Measurements from ENCODE around the gene CHRNA9. TPM values are rescaled to one million over a fixed set of nuclear protein-coding genes. Genes with fewer than 3 reads are reported as not detected.

The CHRNA9 gene, protein sequence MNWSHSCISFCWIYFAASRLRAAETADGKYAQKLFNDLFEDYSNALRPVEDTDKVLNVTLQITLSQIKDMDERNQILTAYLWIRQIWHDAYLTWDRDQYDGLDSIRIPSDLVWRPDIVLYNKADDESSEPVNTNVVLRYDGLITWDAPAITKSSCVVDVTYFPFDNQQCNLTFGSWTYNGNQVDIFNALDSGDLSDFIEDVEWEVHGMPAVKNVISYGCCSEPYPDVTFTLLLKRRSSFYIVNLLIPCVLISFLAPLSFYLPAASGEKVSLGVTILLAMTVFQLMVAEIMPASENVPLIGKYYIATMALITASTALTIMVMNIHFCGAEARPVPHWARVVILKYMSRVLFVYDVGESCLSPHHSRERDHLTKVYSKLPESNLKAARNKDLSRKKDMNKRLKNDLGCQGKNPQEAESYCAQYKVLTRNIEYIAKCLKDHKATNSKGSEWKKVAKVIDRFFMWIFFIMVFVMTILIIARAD
- 0.05 and 0.26 TPM in 2 replicates for polyA plus RNA-seq (2012; rRNA removed)
- 0.14 and 0.15 TPM in 2 replicates for polyA plus RNA-seq (2012; cell fraction: cytosol; rRNA removed)
- 0.05 and 0.07 TPM in 2 replicates for polyA plus RNA-seq (2012; cell fraction: nucleus; rRNA removed)

DNA sequence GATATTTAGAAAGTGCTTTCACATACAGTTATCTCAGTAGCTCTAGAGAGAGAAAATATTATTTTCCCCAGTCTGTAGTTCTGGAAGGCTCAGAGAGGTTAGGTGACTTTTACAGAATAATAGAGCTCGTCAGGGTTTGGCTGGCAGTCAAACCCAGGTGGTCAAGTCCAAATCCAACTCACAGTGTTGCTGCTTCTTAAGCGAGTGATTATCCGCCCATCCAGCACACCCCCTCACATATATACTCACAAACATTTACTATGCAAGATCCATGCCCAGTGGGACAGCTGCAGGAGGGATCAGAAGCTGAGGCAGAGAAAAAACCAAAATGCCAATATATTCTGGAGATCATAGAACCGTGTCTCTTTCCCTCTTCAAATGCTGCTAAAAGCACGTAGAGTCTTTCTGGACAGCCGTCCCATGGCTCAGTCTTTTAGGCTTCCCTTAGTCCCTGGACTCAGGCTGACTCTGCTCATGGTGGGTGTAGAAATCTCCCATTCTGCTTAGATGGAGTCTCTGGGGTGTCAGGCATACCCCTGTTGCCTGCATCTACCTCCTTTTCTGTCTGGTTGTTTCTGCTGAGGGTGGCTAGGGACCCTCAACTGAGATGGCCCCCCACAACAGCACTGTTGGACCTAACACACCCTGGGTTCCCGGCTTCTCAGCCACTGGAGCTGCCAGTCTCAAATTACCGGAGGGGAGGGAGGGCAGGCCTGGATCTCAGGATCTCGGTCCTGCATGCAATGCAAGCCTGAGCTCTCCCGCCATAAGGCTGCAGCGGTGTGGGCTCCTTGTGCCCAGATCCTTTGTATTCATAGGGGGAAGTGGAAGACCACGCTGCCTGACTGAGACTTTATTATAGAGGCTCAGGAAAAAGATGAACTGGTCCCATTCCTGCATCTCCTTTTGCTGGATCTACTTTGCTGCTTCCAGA, at the start of gene CHRNA9:
Gene CHRNA9, plus strand, starts transcription at position 743 of the 934 bp plus-strand sequence. Its CDS starts 135 bp downstream, at position 878.
- DNase-seq = no peak
- Histone ChIP-seq H3K27me3 (ENCODE audit: insufficient read depth) (no peaks in the 10 kb centered on the region), H3K9ac (no peak within 1 kb of the TSS), H3F3A (replicated peaks; ENCODE audit: insufficient read depth) (peaks cover 5% of the 10 kb centered on the region), H2AFZ (ENCODE audit: low read depth) (0 out of 2 replicates have a peak within 1 kb of the TSS, but pooled peaks have one; percentile 29), H3K9me3 (no peaks in the 10 kb centered on the region), H3K36me3 (replicated peaks in 1 of 2; ENCODE audit: control insufficient read depth in 1 of 2, insufficient read depth in 2 of 2, low read length in 1 of 2) (no peaks in the 10 kb centered on the region), H3K79me2 (ENCODE audit: insufficient read depth) (no peaks in the 10 kb centered on the region), H3K9me2 (no peaks in the 10 kb centered on the region), H3K4me3 (ENCODE audit: low read depth in 2 of 2, low read length in 1 of 2) (no peak within 1 kb of the TSS), H3K4me2 (peak within 1 kb of the TSS; percentile 59), H4K20me1 (ENCODE audit: insufficient read depth) (no peaks in the 10 kb centered on the region), H3K27ac (ENCODE audit: low read depth in 2 of 2, low read length in 1 of 2) (peak within 1 kb of the TSS; percentile 53 to 64), H3K4me1 (ENCODE audit: control insufficient read depth in 1 of 2, insufficient read depth in 2 of 2, low read depth in 1 of 2, low read length in 1 of 2) (peaks cover 25 to 35% of the 10 kb centered on the region in 2 experiments)
- CTCF ChIA-PET = interaction anchor here (1.3 to 6.9 kb wide), 6 partner anchors 9 to 279 kb away, joined by 3 to 32 read pairs (median 6); partner anchors contain the start of gene N4BP2
- POLR2A ChIA-PET = interaction anchor here (0.8 kb wide), 1 partner anchor 10 kb away, joined by 3 read pairs; no protein-coding TSS in a partner anchor
- 78% methylated on average over 11 of the region's 12 CpGs for WGBS (ENCODE audit: low lambda C conversion rate)
- TF ChIP-seq, protein P1, sequence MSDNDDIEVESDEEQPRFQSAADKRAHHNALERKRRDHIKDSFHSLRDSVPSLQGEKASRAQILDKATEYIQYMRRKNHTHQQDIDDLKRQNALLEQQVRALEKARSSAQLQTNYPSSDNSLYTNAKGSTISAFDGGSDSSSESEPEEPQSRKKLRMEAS (IDR thresholded peaks at IDR 0.05; ENCODE audit: low read depth) = no peak
- no peak for TF ChIP-seq GATA2 (CRISPR knock-in tag; IDR thresholded peaks at IDR 0.05)
- no peak for TF ChIP-seq POLR2AphosphoS5 (IDR thresholded peaks at IDR 0.05; ENCODE audit: low read depth, low read length)
- TF ChIP-seq PBX3 (IDR thresholded peaks at IDR 0.05) = no peak
- no peak for TF ChIP-seq RFX5 (IDR thresholded peaks at IDR 0.05; ENCODE audit: low read length)

DNA sequence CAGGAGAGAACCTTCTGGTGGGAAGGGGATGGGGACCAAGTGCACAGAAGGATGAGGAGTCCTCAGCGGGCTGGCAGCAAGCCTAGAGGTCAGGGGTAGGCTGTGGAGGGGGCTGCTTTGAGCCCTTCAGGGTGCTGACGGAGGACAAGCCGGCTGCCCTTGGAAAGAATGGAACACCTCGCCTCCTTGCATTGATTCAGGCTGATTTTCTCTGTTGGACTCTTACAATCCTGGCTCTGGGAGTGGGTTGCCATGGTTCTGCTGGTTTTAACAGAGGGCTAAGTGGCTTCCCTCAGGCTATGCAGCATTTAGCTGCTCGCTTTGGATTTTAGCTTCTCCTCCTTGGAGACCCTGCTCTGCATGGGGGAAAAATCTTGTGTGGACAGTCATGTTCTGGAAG, 49.4 kb upstream of the CHRNA9 start:
- DNase-seq = no peak
- ChIA-PET POLR2A (no interaction called here), CTCF (no interaction called here)
- no peaks in the 10 kb centered on the region for H3K36me3 ChIP-seq (replicated peaks in 1 of 2; ENCODE audit: control insufficient read depth in 1 of 2, insufficient read depth in 2 of 2, low read length in 1 of 2)
- WGBS (ENCODE audit: low lambda C conversion rate) = 84% methylated on average over 5 of the region's 5 CpGs
- no peak overlapping the region for H3K4me3 ChIP-seq (ENCODE audit: low read depth in 2 of 2, low read length in 1 of 2)
- no peaks in the 10 kb centered on the region for H3K79me2 ChIP-seq (ENCODE audit: insufficient read depth)
- no peak overlapping the region for H2AFZ ChIP-seq (ENCODE audit: low read depth)
- no peak overlapping the region for H3K9ac ChIP-seq
- no peak overlapping the region for H3K4me2 ChIP-seq
- no peaks in the 10 kb centered on the region for H3K9me3 ChIP-seq
- H3K27ac ChIP-seq (ENCODE audit: low read depth in 2 of 2, low read length in 1 of 2) = no peak overlapping the region
- no peaks in the 10 kb centered on the region for H3K9me2 ChIP-seq
- no peaks in the 10 kb centered on the region for H3K27me3 ChIP-seq (ENCODE audit: insufficient read depth)
- H3F3A ChIP-seq (replicated peaks; ENCODE audit: insufficient read depth) = no peaks in the 10 kb centered on the region
- no peaks in the 10 kb centered on the region for H3K4me1 ChIP-seq (ENCODE audit: control insufficient read depth in 1 of 2, insufficient read depth in 2 of 2, low read depth in 1 of 2, low read length in 1 of 2)
- no peaks in the 10 kb centered on the region for H4K20me1 ChIP-seq (ENCODE audit: insufficient read depth)
- TF ChIP-seq, protein P1 (IDR thresholded peaks at IDR 0.05; ENCODE audit: low read depth) = no peak
- TF ChIP-seq GABPA (IDR thresholded peaks at IDR 0.05; ENCODE audit: low read depth) (no peak), TEAD4 (IDR thresholded peaks at IDR 0.05; ENCODE audit: borderline replicate concordance, insufficient read depth) (no peak), NRF1 (IDR thresholded peaks at IDR 0.05; ENCODE audit: low read depth, low read length) (no peak), EZH2phosphoT487 (IDR thresholded peaks at IDR 0.05; ENCODE audit: borderline replicate concordance, low read depth) (no peak), JUND (IDR thresholded peaks at IDR 0.05) (no peak), CTCF (IDR thresholded peaks at IDR 0.05) (no peak), NFIC (IDR thresholded peaks at IDR 0.05; ENCODE audit: borderline replicate concordance) (no peak), EP300 (IDR thresholded peaks at IDR 0.05; ENCODE audit: borderline replicate concordance in 1 of 2, low read depth in 1 of 2, low read length in 1 of 2) (no peak)
- TF ChIP-seq, protein P2, sequence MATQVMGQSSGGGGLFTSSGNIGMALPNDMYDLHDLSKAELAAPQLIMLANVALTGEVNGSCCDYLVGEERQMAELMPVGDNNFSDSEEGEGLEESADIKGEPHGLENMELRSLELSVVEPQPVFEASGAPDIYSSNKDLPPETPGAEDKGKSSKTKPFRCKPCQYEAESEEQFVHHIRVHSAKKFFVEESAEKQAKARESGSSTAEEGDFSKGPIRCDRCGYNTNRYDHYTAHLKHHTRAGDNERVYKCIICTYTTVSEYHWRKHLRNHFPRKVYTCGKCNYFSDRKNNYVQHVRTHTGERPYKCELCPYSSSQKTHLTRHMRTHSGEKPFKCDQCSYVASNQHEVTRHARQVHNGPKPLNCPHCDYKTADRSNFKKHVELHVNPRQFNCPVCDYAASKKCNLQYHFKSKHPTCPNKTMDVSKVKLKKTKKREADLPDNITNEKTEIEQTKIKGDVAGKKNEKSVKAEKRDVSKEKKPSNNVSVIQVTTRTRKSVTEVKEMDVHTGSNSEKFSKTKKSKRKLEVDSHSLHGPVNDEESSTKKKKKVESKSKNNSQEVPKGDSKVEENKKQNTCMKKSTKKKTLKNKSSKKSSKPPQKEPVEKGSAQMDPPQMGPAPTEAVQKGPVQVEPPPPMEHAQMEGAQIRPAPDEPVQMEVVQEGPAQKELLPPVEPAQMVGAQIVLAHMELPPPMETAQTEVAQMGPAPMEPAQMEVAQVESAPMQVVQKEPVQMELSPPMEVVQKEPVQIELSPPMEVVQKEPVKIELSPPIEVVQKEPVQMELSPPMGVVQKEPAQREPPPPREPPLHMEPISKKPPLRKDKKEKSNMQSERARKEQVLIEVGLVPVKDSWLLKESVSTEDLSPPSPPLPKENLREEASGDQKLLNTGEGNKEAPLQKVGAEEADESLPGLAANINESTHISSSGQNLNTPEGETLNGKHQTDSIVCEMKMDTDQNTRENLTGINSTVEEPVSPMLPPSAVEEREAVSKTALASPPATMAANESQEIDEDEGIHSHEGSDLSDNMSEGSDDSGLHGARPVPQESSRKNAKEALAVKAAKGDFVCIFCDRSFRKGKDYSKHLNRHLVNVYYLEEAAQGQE (IDR thresholded peaks at IDR 0.05; ENCODE audit: low read depth, low read length) = no peak
